Nucleus accumbens (tissue), 56 donors: ENCODE results near the gene CUBN.

Experiments
- DNase-seq, 56 donors: peaks; one replicate each; lab custom pipeline; 2025; lab: John Stamatoyannopoulos, UW

The CUBN gene

GRCh38 chr10:16901106-16901505, 228.5 kb downstream of the CUBN start:
- DNase-seq, result no peak

GRCh38 chr10:16896993-16897392, 232.6 kb downstream of the CUBN start:
- DNase-seq, result no peak

- no peak for DNase-seq
These were observed 234.8 kb downstream of the CUBN start for GRCh38 chr10:16894821-16895220.

GRCh38 chr10:16893664-16894063, 235.9 kb downstream of the CUBN start:
- no peak for DNase-seq

GRCh38 chr10:16891375-16892313, 238.0 kb downstream of the CUBN start:
- DNase-seq, result peak in 21 of 56 donors; percentile 1 to 31 (median 6)

GRCh38 chr10:16890691-16891090, 238.9 kb downstream of the CUBN start:
- no peak for DNase-seq

GRCh38 chr10:16887565-16887964, 242.0 kb downstream of the CUBN start:
- no peak for DNase-seq

- no peak for DNase-seq
These were observed 243.6 kb downstream of the CUBN start for GRCh38 chr10:16886031-16886430.

GRCh38 chr10:16884497-16884896, 245.1 kb downstream of the CUBN start:
- no peak for DNase-seq

GRCh38 chr10:16883084-16883483, 246.5 kb downstream of the CUBN start:
- DNase-seq, result no peak

- no peak for DNase-seq
These were observed 259.3 kb downstream of the CUBN start for GRCh38 chr10:16870331-16870730.

GRCh38 chr10:16867990-16868389, 261.6 kb downstream of the CUBN start:
- DNase-seq, result no peak

- DNase-seq, result no peak
These were observed 262.1 kb downstream of the CUBN start for GRCh38 chr10:16867556-16867955.

GRCh38 chr10:16866541-16867275, 262.9 kb downstream of the CUBN start:
- no peak for DNase-seq

GRCh38 chr10:16865766-16866165, 263.8 kb downstream of the CUBN start:
- DNase-seq, result no peak

- no peak for DNase-seq
These were observed 265.8 kb downstream of the CUBN start for GRCh38 chr10:16863766-16864165.

GRCh38 chr10:16857419-16857818, 272.2 kb downstream of the CUBN start:
- no peak for DNase-seq

- no peak for DNase-seq
These were observed 273.0 kb downstream of the CUBN start for GRCh38 chr10:16856567-16856966.

GRCh38 chr10:16856092-16856491, 273.5 kb downstream of the CUBN start:
- no peak for DNase-seq

- no peak for DNase-seq
These were observed 275.0 kb downstream of the CUBN start for GRCh38 chr10:16854623-16855022.

- no peak for DNase-seq
These were observed 275.8 kb downstream of the CUBN start for GRCh38 chr10:16853809-16854208.

GRCh38 chr10:16853201-16853600, 276.4 kb downstream of the CUBN start:
- DNase-seq, result no peak
